Measurements from ENCODE around the gene COL19A1. TPM values are rescaled to one million over a fixed set of nuclear protein-coding genes. Genes with fewer than 3 reads are reported as not detected.

Gene COL19A1
- polyA plus RNA-seq, 4 donors: 0.09 to 5.2 TPM; not detected in 2

DNA sequence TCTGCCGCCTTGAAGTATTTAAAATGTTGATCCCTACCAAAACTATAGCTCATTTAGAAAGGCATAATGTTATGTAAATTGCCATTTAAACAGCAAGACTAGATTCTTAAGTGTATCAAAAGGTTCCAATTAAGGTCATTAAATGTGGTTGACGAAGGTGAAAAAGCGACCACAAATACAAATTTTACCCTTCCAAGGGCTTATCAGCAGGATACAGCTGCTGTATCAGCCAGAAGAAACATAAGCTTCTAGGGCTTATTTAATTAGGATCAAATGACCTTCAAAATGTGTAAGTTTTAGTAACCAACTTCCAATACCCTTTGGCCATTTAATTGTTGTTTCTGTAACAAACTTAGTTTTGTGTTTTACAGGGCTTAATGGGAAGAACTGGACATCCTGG lies 296.6 kb downstream of the COL19A1 start:
- no peak for FAIRE-seq
- H3K36me3 ChIP-seq (ENCODE audit: control insufficient read depth in 3 of 3, insufficient read depth in 2 of 3, low read depth in 1 of 3, low read length in 3 of 3): no peaks in the 10 kb centered on the region
- H3K9me3 ChIP-seq (ENCODE audit: control insufficient read depth in 2 of 2, insufficient read depth in 1 of 2, low read depth in 1 of 2, low read length in 1 of 2): no peaks in the 10 kb centered on the region
- H3K27me3 ChIP-seq (ENCODE audit: control insufficient read depth in 3 of 3, insufficient read depth in 3 of 3, low read length in 3 of 3): peaks cover 0 to 12% (median 0%) of the 10 kb centered on the region in 3 donors
- H3K4me3 ChIP-seq (ENCODE audit: low read depth in 1 of 3, low read length in 3 of 3): no peak overlapping the region
- H3K27ac ChIP-seq (ENCODE audit: low read depth in 1 of 3, low read length in 2 of 3): no peak overlapping the region
- H3K4me1 ChIP-seq (ENCODE audit: control insufficient read depth in 3 of 3, insufficient read depth in 2 of 3, low read depth in 1 of 3, low read length in 2 of 3): no peaks in the 10 kb centered on the region
- 69 to 75% (median 71%) methylated on average over 3 of the region's 3 CpGs for WGBS, 3 donors
- DNase-seq: no peak

DNA sequence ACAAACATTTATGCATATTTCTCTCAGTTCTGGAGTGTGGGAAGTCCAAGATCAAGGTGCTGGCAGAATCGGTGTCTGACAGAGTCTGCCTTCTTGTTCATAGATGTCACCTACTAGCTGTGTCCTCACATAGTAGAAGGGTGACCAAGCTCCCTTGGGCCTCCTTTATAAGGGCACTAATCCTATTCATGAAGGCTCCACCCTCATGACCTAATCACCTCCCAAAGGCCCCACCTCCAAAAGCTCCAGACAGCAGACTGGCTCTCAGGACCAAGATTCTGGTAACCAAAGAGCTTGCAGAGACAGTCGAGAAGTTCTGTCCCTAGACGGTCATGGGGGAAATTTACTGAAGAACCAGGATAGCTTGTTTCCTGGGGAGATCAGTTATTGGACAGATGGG lies 297.4 kb downstream of the COL19A1 start:
- no peak overlapping the region for H3K4me3 ChIP-seq (ENCODE audit: low read depth in 1 of 3, low read length in 3 of 3)
- H3K36me3 ChIP-seq (ENCODE audit: control insufficient read depth in 3 of 3, insufficient read depth in 2 of 3, low read depth in 1 of 3, low read length in 3 of 3): no peaks in the 10 kb centered on the region
- no peaks in the 10 kb centered on the region for H3K4me1 ChIP-seq (ENCODE audit: control insufficient read depth in 3 of 3, insufficient read depth in 2 of 3, low read depth in 1 of 3, low read length in 2 of 3)
- FAIRE-seq (no peak), DNase-seq (no peak)
- H3K9me3 ChIP-seq (ENCODE audit: control insufficient read depth in 2 of 2, insufficient read depth in 1 of 2, low read depth in 1 of 2, low read length in 1 of 2): no peaks in the 10 kb centered on the region
- H3K27ac ChIP-seq (ENCODE audit: low read depth in 1 of 3, low read length in 2 of 3): no peak overlapping the region
- WGBS, 3 donors: 87 to 94% (median 91%) methylated on average over 3 of the region's 3 CpGs
- peaks cover 0 to 12% (median 0%) of the 10 kb centered on the region in 3 donors for H3K27me3 ChIP-seq (ENCODE audit: control insufficient read depth in 3 of 3, insufficient read depth in 3 of 3, low read length in 3 of 3)

DNA sequence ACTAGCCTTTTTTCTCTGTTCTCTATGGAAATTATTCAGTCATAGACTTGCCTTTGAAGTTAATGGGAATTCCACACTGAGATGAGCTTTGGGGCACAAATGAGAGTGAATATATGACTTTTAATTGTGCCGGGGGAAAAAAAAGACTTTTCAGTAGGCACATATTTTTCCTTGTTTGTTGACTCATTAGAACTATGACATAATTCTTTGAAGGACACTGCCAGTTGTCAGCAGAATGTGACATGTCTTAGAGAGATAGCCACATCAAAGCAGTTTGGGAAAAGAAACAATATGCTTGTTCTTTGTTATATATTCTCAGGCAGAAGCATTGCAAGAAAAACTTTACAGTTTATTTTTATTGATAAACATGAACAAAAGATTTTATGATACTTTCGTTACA lies 298.2 kb downstream of the COL19A1 start:
- no peaks in the 10 kb centered on the region for H3K4me1 ChIP-seq (ENCODE audit: control insufficient read depth in 3 of 3, insufficient read depth in 2 of 3, low read depth in 1 of 3, low read length in 2 of 3)
- no peak overlapping the region for H3K4me3 ChIP-seq (ENCODE audit: low read depth in 1 of 3, low read length in 3 of 3)
- H3K36me3 ChIP-seq (ENCODE audit: control insufficient read depth in 3 of 3, insufficient read depth in 2 of 3, low read depth in 1 of 3, low read length in 3 of 3): no peaks in the 10 kb centered on the region
- DNase-seq (no peak), FAIRE-seq (no peak)
- no peak overlapping the region for H3K27ac ChIP-seq (ENCODE audit: low read depth in 1 of 3, low read length in 2 of 3)
- WGBS, 3 donors: 57 to 69% (median 58%) methylated on average over 2 of the region's 2 CpGs
- peaks cover 0 to 12% (median 0%) of the 10 kb centered on the region in 3 donors for H3K27me3 ChIP-seq (ENCODE audit: control insufficient read depth in 3 of 3, insufficient read depth in 3 of 3, low read length in 3 of 3)
- H3K9me3 ChIP-seq (ENCODE audit: control insufficient read depth in 2 of 2, insufficient read depth in 1 of 2, low read depth in 1 of 2, low read length in 1 of 2): no peaks in the 10 kb centered on the region

DNA sequence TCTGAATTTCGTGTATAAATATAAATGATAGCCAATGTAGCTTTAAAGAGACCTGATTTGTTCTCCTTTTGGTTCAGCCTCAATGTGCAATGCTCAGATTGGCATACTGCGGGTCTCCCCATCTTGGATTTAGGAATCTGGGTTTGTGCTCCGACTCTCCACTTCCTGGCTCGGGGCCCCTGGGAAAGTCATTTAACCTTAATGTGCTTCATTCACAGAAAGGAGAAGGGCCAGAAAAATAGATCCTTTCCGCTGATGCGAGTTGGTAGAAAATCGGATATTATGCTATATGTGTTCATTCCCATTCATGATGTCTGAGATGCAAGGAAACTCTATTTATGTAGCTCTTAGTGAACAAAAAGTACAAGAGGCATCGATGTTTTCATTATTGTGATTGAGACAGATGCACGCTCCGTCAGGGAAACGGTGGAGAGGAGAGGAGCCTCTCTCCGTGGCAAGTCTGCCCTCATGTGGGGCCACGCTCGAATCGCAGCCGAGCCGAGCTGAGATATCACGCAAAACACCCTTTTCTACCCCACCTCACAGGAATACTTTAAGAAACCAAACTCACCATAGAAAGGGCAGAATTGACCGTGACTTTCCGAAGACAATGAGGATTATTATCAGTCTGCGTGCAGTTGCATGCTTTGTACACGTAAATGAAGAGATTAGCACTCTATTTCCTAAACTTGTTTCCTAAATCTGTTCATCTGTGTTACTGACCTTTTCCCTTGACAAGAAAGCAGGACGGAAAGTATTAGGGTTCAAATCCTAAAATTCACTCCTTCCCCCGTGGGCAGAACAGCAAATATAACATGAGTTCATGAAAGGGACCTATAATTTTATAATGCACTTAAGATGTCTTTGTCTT lies 300.0 kb downstream of the COL19A1 start:
- FAIRE-seq (no peak), DNase-seq (peak; percentile 26 to 49)
- Histone ChIP-seq H3K27me3 (ENCODE audit: control insufficient read depth in 3 of 3, insufficient read depth in 3 of 3, low read length in 3 of 3) (peaks cover 0 to 12% (median 0%) of the 10 kb centered on the region in 3 donors), H3K4me3 (ENCODE audit: low read depth in 1 of 3, low read length in 3 of 3) (no peak overlapping the region), H3K27ac (ENCODE audit: low read depth in 1 of 3, low read length in 2 of 3) (no peak overlapping the region), H3K9me3 (ENCODE audit: control insufficient read depth in 2 of 2, insufficient read depth in 1 of 2, low read depth in 1 of 2, low read length in 1 of 2) (no peaks in the 10 kb centered on the region), H3K36me3 (ENCODE audit: control insufficient read depth in 3 of 3, insufficient read depth in 2 of 3, low read depth in 1 of 3, low read length in 3 of 3) (no peaks in the 10 kb centered on the region), H3K4me1 (ENCODE audit: control insufficient read depth in 3 of 3, insufficient read depth in 2 of 3, low read depth in 1 of 3, low read length in 2 of 3) (no peaks in the 10 kb centered on the region)
- WGBS, 3 donors: 11 to 16% (median 12%) methylated on average over 24 of the region's 24 CpGs

DNA sequence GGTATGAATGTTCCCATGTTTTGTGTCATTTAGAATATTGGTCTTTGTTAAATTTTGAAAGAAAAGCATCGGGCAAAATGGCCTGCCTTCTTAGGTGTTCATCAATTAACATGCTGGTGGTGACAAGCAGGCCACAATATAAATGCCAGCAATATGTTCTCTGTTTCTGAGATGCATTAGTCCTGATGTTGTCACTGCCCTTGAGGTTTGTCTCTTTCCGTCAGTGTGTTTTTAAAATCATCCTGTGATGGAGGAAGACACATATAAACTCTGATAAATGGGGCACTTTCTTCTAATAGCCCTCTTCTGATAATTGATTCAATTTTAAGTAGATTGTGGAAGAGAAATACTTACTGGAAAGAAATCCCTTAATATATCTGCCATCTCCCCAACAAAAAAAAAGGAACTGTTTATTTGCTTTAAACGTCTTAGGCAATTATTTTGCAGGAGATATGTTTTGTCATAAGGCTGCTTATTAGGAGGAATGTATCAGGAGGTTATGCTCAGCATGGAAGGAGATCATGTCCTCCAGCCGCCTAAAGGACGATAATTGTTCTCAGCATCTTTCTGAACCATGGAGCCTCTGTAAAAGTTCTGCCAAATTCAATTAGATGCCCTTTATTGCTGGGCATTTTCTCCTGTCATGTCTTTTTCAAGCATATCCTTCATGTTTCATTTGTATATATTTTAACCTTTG lies 302.5 kb downstream of the COL19A1 start:
- no peaks in the 10 kb centered on the region for H3K4me1 ChIP-seq (ENCODE audit: control insufficient read depth in 3 of 3, insufficient read depth in 2 of 3, low read depth in 1 of 3, low read length in 2 of 3)
- FAIRE-seq (no peak), DNase-seq (no peak)
- H3K27me3 ChIP-seq (ENCODE audit: control insufficient read depth in 3 of 3, insufficient read depth in 3 of 3, low read length in 3 of 3): peaks cover 0 to 12% (median 0%) of the 10 kb centered on the region in 3 donors
- H3K4me3 ChIP-seq (ENCODE audit: low read depth in 1 of 3, low read length in 3 of 3): no peak overlapping the region
- no peaks in the 10 kb centered on the region for H3K36me3 ChIP-seq (ENCODE audit: control insufficient read depth in 3 of 3, insufficient read depth in 2 of 3, low read depth in 1 of 3, low read length in 3 of 3)
- H3K27ac ChIP-seq (ENCODE audit: low read depth in 1 of 3, low read length in 2 of 3): no peak overlapping the region
- H3K9me3 ChIP-seq (ENCODE audit: control insufficient read depth in 2 of 2, insufficient read depth in 1 of 2, low read depth in 1 of 2, low read length in 1 of 2): no peaks in the 10 kb centered on the region
- WGBS, 3 donors: 67 to 78% (median 75%) methylated on average over 5 of the region's 5 CpGs

DNA sequence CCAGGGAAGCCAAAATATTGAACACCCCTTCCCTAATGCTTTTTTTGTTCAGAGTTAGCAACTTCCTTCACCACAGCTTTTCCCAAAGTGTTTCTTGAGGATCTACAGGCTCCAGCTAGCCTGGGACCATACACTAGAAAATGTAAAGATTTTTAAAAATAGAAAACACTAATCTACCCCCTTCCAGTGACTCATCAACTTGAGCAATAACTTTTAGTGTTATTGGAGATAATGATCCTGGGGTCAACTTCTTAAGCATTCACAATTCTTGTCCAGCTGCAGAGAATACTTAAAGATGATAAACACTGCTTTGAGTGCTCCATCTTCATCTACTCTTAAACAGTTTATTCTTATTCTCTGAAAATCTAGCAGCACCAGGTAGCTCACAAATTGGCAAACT lies 304.9 kb downstream of the COL19A1 start:
- no peak for DNase-seq
- Histone ChIP-seq H3K4me1 (ENCODE audit: control insufficient read depth in 3 of 3, insufficient read depth in 2 of 3, low read depth in 1 of 3, low read length in 2 of 3) (no peaks in the 10 kb centered on the region), H3K36me3 (ENCODE audit: control insufficient read depth in 3 of 3, insufficient read depth in 2 of 3, low read depth in 1 of 3, low read length in 3 of 3) (no peaks in the 10 kb centered on the region), H3K27me3 (ENCODE audit: control insufficient read depth in 3 of 3, insufficient read depth in 3 of 3, low read length in 3 of 3) (peaks cover 0 to 6% (median 0%) of the 10 kb centered on the region in 3 donors), H3K4me3 (ENCODE audit: low read depth in 1 of 3, low read length in 3 of 3) (no peak overlapping the region), H3K9me3 (ENCODE audit: control insufficient read depth in 2 of 2, insufficient read depth in 1 of 2, low read depth in 1 of 2, low read length in 1 of 2) (no peaks in the 10 kb centered on the region), H3K27ac (ENCODE audit: low read depth in 1 of 3, low read length in 2 of 3) (no peak overlapping the region)
- FAIRE-seq: no peak

DNA sequence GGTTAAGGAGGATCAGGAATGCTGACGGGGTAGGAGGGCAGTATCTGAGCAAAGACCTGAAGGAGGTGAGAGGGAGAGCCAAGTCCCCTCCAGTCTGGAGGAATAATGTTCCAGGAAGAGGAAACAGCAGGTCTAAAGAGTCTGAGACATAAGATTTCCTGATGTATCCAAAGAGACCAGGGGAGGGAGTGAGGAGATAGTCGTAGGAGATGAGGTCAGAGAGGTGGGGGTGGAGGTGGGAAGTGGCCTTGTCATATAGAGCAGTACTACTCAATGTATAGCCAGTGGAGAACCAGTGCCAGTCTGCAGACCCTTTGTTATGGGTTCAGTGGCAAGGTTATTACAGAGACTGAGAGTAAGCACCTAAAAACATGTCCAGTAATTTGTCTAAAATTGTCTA lies 305.9 kb downstream of the COL19A1 start:
- Histone ChIP-seq H3K27me3 (ENCODE audit: control insufficient read depth in 3 of 3, insufficient read depth in 3 of 3, low read length in 3 of 3) (no peaks in the 10 kb centered on the region), H3K4me3 (ENCODE audit: low read depth in 1 of 3, low read length in 3 of 3) (no peak overlapping the region), H3K4me1 (ENCODE audit: control insufficient read depth in 3 of 3, insufficient read depth in 2 of 3, low read depth in 1 of 3, low read length in 2 of 3) (no peaks in the 10 kb centered on the region), H3K9me3 (ENCODE audit: control insufficient read depth in 2 of 2, insufficient read depth in 1 of 2, low read depth in 1 of 2, low read length in 1 of 2) (no peaks in the 10 kb centered on the region), H3K27ac (ENCODE audit: low read depth in 1 of 3, low read length in 2 of 3) (no peak overlapping the region), H3K36me3 (ENCODE audit: control insufficient read depth in 3 of 3, insufficient read depth in 2 of 3, low read depth in 1 of 3, low read length in 3 of 3) (no peaks in the 10 kb centered on the region)
- 44 to 54% (median 50%) methylated on average over 2 of the region's 2 CpGs for WGBS, 3 donors
- FAIRE-seq (no peak), DNase-seq (no peak)

DNA sequence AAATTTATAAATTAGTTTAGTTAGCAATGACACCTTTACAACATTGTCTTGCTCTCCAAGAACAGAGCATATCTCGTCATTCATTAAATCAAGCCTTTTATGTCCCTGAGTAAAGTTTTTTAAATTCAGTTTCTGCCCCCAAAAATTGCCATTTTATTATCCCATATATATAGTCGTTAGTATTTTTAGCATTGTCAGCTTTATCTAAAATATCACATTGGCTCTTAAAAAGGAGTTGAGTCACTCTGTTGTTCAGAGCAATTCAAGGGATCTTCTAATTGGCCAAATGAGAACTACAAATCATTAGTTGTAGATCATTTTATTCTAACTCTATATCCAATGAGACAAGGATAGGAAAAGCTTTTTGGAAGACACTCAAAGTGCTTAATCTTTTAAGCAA lies 309.4 kb downstream of the COL19A1 start:
- WGBS, 3 donors: 70 to 82% (median 70%) methylated on average over 2 of the region's 2 CpGs
- Histone ChIP-seq H3K4me3 (ENCODE audit: low read depth in 1 of 3, low read length in 3 of 3) (no peak overlapping the region), H3K9me3 (ENCODE audit: control insufficient read depth in 2 of 2, insufficient read depth in 1 of 2, low read depth in 1 of 2, low read length in 1 of 2) (peaks cover 0 to 6% of the 10 kb centered on the region in 2 donors), H3K27me3 (ENCODE audit: control insufficient read depth in 3 of 3, insufficient read depth in 3 of 3, low read length in 3 of 3) (no peaks in the 10 kb centered on the region), H3K4me1 (ENCODE audit: control insufficient read depth in 3 of 3, insufficient read depth in 2 of 3, low read depth in 1 of 3, low read length in 2 of 3) (no peaks in the 10 kb centered on the region), H3K36me3 (ENCODE audit: control insufficient read depth in 3 of 3, insufficient read depth in 2 of 3, low read depth in 1 of 3, low read length in 3 of 3) (no peaks in the 10 kb centered on the region), H3K27ac (ENCODE audit: low read depth in 1 of 3, low read length in 2 of 3) (no peak overlapping the region)
- FAIRE-seq: no peak
- no peak for DNase-seq
